Measurements from ENCODE around the gene COX6A1.
A peak's percentile ranks its signal among the peaks of the same experiment; 100 is the strongest.
"Not testable (repeated sequence)": the region's sequence is repeated elsewhere in the genome, so short reads cannot be mapped to it uniquely, and the experiment has no call there.

Gene COX6A1

GRCh38 chr12:120468325-120468820 is 30.5 kb downstream of the COX6A1 start:
- no peak for DNase-seq (ENCODE audit: low read depth, low spot score)

GRCh38 chr12:120468821-120469449 is 31.0 kb downstream of the COX6A1 start:
- DNase-seq (ENCODE audit: low read depth, low spot score) = no peak

DNA sequence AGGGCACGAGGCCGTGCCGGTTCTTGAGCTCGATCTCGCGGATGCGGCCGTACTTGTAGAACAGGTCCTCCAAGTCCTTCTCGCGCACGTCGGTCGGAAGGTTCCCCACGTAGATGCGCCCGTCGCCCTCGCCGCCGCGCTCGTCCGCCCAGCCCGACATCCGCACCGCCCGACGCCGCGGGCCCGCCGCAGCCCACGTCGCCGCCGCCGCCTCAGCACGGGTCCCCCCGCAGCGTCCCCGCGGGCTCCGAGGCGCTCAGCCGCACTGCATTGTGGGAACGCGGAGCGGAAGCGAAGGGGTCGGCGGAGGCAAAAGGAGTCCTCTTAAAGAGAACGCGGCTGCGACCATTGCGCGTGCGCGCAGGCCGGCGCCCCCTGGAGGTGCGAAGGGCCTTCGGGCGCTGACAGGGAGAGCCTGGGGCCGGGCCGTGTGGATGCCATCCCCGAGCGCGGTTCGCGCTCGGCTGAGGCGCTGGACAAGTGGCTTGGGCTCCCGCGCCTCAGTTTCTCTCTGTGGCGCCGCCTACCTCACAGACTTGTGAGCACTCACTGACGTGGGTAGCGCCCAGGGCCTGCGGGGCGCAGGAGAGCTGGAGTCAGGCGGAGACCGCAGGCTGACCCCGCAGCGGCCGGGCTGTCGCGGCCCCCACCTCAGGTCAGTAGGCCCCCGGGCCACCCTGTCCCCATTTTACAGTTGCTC is 31.7 kb downstream of the COX6A1 start, which contains the start of gene SRSF9:
Gene SRSF9, minus strand, starts transcription at position 299 of the 700 bp plus-strand sequence. Its CDS starts 139 bp downstream, at position 160.
- peak; percentile 82 for DNase-seq (ENCODE audit: low read depth, low spot score)

- no peak for DNase-seq (ENCODE audit: low read depth, low spot score)
Observed at GRCh38 chr12:120470150-120470784, 32.4 kb downstream of the COX6A1 start.

DNA sequence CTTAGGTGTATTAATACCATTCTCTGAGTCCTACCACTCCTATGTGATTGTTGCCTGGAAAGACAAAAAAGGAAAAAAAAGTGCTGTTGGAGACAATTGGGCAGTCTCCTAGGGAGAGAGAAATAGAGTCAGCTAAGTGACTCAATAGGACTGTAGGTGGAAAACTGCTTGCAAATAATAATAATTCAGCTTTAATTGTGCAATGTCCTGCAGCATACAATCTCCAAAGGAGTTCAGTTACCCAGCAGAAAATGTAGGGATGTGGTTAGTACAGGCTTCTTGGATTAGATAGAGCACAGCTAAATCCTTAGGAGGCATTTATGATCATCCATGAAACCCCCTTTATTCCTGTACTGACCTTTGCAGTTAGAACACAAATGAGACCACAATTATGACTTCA is 34.6 kb downstream of the COX6A1 start:
- no peak for DNase-seq (ENCODE audit: low read depth, low spot score)

- DNase-seq (ENCODE audit: low read depth, low spot score) = no peak
Observed at GRCh38 chr12:120473807-120474615, 36.1 kb downstream of the COX6A1 start.

DNA sequence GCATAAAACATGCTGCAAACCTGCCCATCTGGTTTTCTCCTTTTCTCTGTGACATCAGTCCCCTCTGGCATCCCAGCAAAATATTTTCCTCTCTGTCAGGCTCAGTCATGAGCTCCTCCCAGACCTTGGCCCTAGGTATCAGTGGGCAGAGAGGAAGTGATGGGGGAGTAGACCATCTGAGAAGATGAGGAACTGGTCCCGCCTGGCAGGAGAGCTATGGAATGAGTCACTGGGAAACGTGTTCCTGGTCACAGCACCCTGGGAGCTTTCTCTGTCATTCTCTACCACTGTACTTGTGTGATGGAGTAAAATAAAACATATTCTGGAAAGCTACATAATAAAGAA is 36.7 kb downstream of the COX6A1 start:
- no peak for DNase-seq (ENCODE audit: low read depth, low spot score)

GRCh38 chr12:120475643-120476042 is 37.7 kb downstream of the COX6A1 start:
- DNase-seq (ENCODE audit: low read depth, low spot score) = no peak

GRCh38 chr12:120479458-120479857 is 41.5 kb downstream of the COX6A1 start:
- DNase-seq (ENCODE audit: low read depth, low spot score) = no peak

DNA sequence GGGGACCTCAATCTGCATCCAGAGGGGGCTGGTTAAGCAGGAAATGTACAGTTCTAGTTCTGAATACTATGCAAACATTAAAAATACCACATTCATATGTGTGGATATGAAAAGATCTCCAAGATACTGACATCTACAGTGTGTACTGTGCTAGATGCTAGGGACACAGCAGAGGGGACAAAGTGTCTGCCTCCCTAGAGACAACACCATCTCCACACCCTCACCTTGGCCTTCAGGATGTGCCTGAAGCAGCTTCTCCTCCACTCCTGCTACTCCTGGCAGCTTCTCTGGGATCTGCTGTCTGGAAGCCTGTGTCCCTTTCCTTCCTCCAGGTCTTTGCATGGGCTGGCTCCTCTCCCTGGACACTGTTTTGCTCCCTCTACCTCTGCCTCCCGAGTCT is 42.3 kb downstream of the COX6A1 start:
- DNase-seq (ENCODE audit: low read depth, low spot score) = no peak

GRCh38 chr12:120481022-120481767 is 43.3 kb downstream of the COX6A1 start:
- DNase-seq (ENCODE audit: low read depth, low spot score) = no peak

DNA sequence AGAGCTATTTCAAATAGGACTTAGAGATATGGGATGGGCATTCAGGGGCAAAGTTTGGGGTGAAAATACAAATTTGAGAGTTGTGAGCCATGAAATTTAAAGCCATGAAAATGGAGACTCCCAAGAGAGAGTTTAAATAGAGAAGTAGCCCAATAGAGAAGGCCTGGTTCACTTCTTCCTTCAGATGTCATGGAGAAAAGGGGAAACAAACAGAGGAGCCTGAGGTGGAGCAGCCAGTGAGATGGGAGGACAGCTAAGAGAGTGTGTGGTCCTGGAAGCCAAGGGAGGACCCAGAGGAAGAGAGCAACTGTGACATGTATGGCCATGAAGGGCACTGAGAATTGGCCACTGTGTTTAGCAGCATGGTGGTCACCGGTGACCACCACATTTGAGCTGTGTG is 45.7 kb downstream of the COX6A1 start:
- no peak for DNase-seq (ENCODE audit: low read depth, low spot score)

GRCh38 chr12:120485961-120486881 is 48.3 kb downstream of the COX6A1 start:
- no peak for DNase-seq (ENCODE audit: low read depth, low spot score)

DNA sequence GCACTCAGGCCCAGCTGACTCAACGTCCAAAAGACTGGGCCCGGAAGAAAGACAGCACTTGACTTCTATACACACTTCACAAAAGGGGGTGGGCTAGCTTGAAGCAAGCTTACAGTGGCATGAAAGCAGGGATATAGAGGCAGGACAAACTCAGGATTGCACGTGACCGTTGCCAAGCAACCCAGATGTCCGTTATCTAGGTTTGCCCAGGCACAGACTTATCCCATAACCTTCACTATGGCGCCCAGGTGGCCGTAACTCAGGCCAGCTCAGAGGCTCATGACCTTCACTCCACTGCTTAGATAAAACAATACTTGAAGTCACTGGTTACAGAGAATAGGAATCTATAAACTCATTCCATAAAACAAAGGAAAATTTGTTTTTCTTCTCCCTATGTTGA is 49.6 kb downstream of the COX6A1 start:
- not testable (repeated sequence) for DNase-seq (ENCODE audit: low read depth, low spot score)

GRCh38 chr12:120488057-120488640 is 50.2 kb downstream of the COX6A1 start:
- no peak for DNase-seq (ENCODE audit: low read depth, low spot score)

- DNase-seq (ENCODE audit: low read depth, low spot score) = no peak
Observed at GRCh38 chr12:120489018-120489417, 51.1 kb downstream of the COX6A1 start.

DNA sequence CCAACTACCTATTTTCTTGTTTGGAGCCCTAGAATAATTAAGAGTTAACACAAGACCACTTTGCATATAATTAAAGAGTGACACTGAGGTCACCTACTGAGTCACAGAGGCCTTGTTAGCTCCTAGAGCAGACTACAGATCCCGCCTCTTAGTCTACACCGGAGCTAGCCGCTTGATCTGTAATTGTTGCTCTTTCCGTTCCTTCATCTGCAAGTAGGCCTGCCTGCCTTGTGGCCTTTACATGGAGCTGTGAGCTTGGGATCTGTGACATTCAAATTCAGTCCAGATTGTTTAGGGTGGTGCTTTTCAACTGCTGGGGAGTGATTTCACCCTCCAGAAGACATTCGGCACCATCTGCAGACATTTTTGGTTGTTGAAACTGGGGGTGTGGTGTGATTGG is 52.4 kb downstream of the COX6A1 start:
- DNase-seq (ENCODE audit: low read depth, low spot score) = no peak

Measured in brain pericyte (primary cell).